ENCODE data around the gene ELK4. TPM values are rescaled to one million over a fixed set of nuclear protein-coding genes. Genes with fewer than 3 reads are reported as not detected.

The ELK4 gene
- total and polyA plus RNA-seq, 2 donors (not counting 3 experiments of a cell fraction or from before 2014, with no cell fraction given), result 8.7 to 107 TPM

- intact Hi-C loops (cut with micrococcal nuclease) (no loop called here), dilution Hi-C loops (cut with MboI; ENCODE audit: extremely low pct_ligation_motif_present, low sequenced_read_pairs) (no loop called here)
- no peak overlapping the region for H2AFZ ChIP-seq (ENCODE audit: low read depth, low read length)
- H3K79me2 ChIP-seq (ENCODE audit: control insufficient read depth, insufficient read depth, low read length), result no peaks in the 10 kb centered on the region
- peaks cover 14% of the 10 kb centered on the region for H3K4me1 ChIP-seq (ENCODE audit: control insufficient read depth, extremely low read depth, insufficient read depth, low read length)
- FAIRE-seq (no peak), DNase-seq (ENCODE audit: low read depth, low spot score) (no peak)
- POLR2A ChIA-PET, result no interaction called here
- H3K4me2 ChIP-seq (ENCODE audit: insufficient read depth, low read length), result no peak overlapping the region
- no peak overlapping the region for H3K27ac ChIP-seq (ENCODE audit: insufficient read depth, low read depth, low read length)
- H4K20me1 ChIP-seq (replicated peaks; ENCODE audit: control insufficient read depth, extremely low read depth, insufficient read depth, low read length), result no peaks in the 10 kb centered on the region
- peaks cover 10 to 19% of the 10 kb centered on the region in 2 experiments for H3K27me3 ChIP-seq (ENCODE audit: control insufficient read depth in 2 of 2, insufficient read depth in 2 of 2, low read length in 2 of 2)
- no peaks in the 10 kb centered on the region for H3K9me3 ChIP-seq (replicated peaks; ENCODE audit: control insufficient read depth, insufficient read depth, low read length)
- BruUV-seq (replicated peaks), result no TSS peak
- CTCF ChIA-PET, result interaction anchor here (0.9 kb wide), 1 partner anchor 54 kb away, joined by 4 read pairs; no protein-coding TSS in a partner anchor
- TF ChIP-seq MYC (IDR thresholded peaks at IDR 0.05; ENCODE audit: low read depth, low read length) (no peak), GATA2 (IDR thresholded peaks at IDR 0.05; ENCODE audit: insufficient read depth, insufficient read length, low read depth, low read length) (no peak), JUN (IDR thresholded peaks at IDR 0.05; ENCODE audit: borderline replicate concordance, insufficient read depth, insufficient read length, low read depth) (no peak), POLR2A (IDR thresholded peaks at IDR 0.05; ENCODE audit: low read depth, low read length) (no peak), CTCF (IDR thresholded peaks at IDR 0.05; ENCODE audit: extremely low read depth in 1 of 2, insufficient read depth in 1 of 2, low read depth in 1 of 2, low read length in 2 of 2) (no peak), EZH2 (IDR thresholded peaks at IDR 0.05; ENCODE audit: borderline replicate concordance, low read depth, low read length, severe bottlenecking) (no peak), FOS (IDR thresholded peaks at IDR 0.05; ENCODE audit: borderline replicate concordance, insufficient read depth, low read length) (no peak), POLR2AphosphoS5 (IDR thresholded peaks at IDR 0.05; ENCODE audit: insufficient read depth, low read depth, low read length) (no peak)
- TF ChIP-seq, protein P1, sequence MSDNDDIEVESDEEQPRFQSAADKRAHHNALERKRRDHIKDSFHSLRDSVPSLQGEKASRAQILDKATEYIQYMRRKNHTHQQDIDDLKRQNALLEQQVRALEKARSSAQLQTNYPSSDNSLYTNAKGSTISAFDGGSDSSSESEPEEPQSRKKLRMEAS (IDR thresholded peaks at IDR 0.05; ENCODE audit: insufficient read depth, insufficient read length), result no peak
- no peak overlapping the region for H3K4me3 ChIP-seq (replicated peaks in 1 of 3; ENCODE audit: insufficient read depth in 1 of 3, low read depth in 1 of 3, low read length in 3 of 3)
- no peak overlapping the region for H3K9ac ChIP-seq (replicated peaks; ENCODE audit: extremely low read depth, insufficient read depth, low read length)
- no peaks in the 10 kb centered on the region for H3K9me1 ChIP-seq (replicated peaks; ENCODE audit: control insufficient read depth, extremely low read depth, insufficient read depth, low read length)
- H3K36me3 ChIP-seq (ENCODE audit: control insufficient read depth in 2 of 2, extremely low read depth in 1 of 2, insufficient read depth in 2 of 2, low read length in 2 of 2), result no peaks in the 10 kb centered on the region
Measured at GRCh38 chr1:205577874-205578658, 53.7 kb downstream of the ELK4 start.
